IMR-90 (cell line): Measurements from ENCODE around the gene LRP1B. TPM values are rescaled to one million over a fixed set of nuclear protein-coding genes. Genes with fewer than 3 reads are reported as not detected.

ENCODE experiments used
- ATAC-seq: fragments of 200-7000 bp; cut with Tn5 transposase; 2 replicates; pipeline ENCODE4 v1.9.1; 2020; ENCODE audit warnings: low read depth, mild to moderate bottlenecking, moderate library complexity
- BruUV-seq: library from RNA; stranded (reverse); fragments of 400-500 nt; replicated peaks from 2 replicates; lab custom pipeline; 2021; lab: Mats Ljungman, UMichigan
- CTCF ChIA-PET: fragments of 300-600 bp; formaldehyde crosslinking; extraction: SDS; loops from one replicate; lab custom pipeline; 2021; ENCODE audit warnings: antibody characterized with exemption; lab: Yijun Ruan, JAX
- POLR2A ChIA-PET: fragments of 300-600 bp; sonication (Branson Sonifier 250); formaldehyde crosslinking; loops from one replicate; lab custom pipeline; 2022; ENCODE audit warnings: antibody characterized with exemption; ENCODE audit not compliant: unreplicated experiment; lab: Charles Lee
- DNase-seq: peaks from one replicate; pipeline ENCODE4 v3.0.0; 2013
- H2AFZ ChIP-seq: replicated peaks from 2 replicates; pipeline ENCODE3; 2013; ENCODE audit warnings: low read length, mild to moderate bottlenecking; ENCODE audit not compliant: poor library complexity
- H2AK5ac ChIP-seq: 2 replicates; pipeline ENCODE4 v1.6.1; 2013; ENCODE audit warnings: low read depth, low read length, inconsistent platforms
- H2AK9ac ChIP-seq: replicated peaks from 2 replicates; pipeline ENCODE3; 2013; ENCODE audit warnings: mild to moderate bottlenecking, low read depth, low read length, moderate library complexity; ENCODE audit not compliant: poor library complexity
- H2BK120ac ChIP-seq: 2 replicates; pipeline ENCODE4 v1.6.1; 2013; ENCODE audit warnings: low read depth, low read length, inconsistent platforms
- H2BK15ac ChIP-seq: 3 replicates; pipeline ENCODE4 v1.6.1; 2013; ENCODE audit warnings: low read depth, low read length, inconsistent platforms
- H2BK20ac ChIP-seq: 2 replicates; pipeline ENCODE4 v1.6.1; 2013; ENCODE audit warnings: low read depth, mild to moderate bottlenecking, inconsistent platforms, low read length, moderate library complexity
- H2BK5ac ChIP-seq: 2 replicates; pipeline ENCODE4 v1.6.1; 2013; ENCODE audit warnings: mild to moderate bottlenecking, low read depth, low read length, inconsistent platforms; ENCODE audit not compliant: poor library complexity, severe bottlenecking
- H3K14ac ChIP-seq: replicated peaks from 2 replicates; pipeline ENCODE4 v1.6.1; 2013; ENCODE audit warnings: low read depth, low read length, inconsistent platforms
- H3K18ac ChIP-seq: 2 replicates; pipeline ENCODE4 v1.6.1; 2013; ENCODE audit warnings: low read depth, low read length, control low read depth
- H3K23ac ChIP-seq: 2 replicates; pipeline ENCODE4 v1.6.1; 2013; ENCODE audit warnings: low read depth, low read length, inconsistent platforms
- H3K27ac ChIP-seq: 2 replicates; pipeline ENCODE4 v1.5.1; 2013; ENCODE audit warnings: mild to moderate bottlenecking, control low read depth, low read length; ENCODE audit not compliant: insufficient read depth
- H3K27me3 ChIP-seq: 2 replicates; pipeline ENCODE4 v1.6.1; 2013; ENCODE audit warnings: low read length; ENCODE audit not compliant: control insufficient read depth, insufficient read depth
- H3K36me3 ChIP-seq: 2 replicates; pipeline ENCODE4 v1.6.1; 2013; ENCODE audit warnings: low read length, mixed read lengths; ENCODE audit not compliant: control insufficient read depth, insufficient read depth
- H3K4ac ChIP-seq: 2 replicates; pipeline ENCODE4 v1.6.1; 2013; ENCODE audit warnings: low read depth, low read length, inconsistent platforms
- H3K4me1 ChIP-seq: 2 replicates; pipeline ENCODE4 v1.6.1; 2013; ENCODE audit warnings: low read length, mixed read lengths; ENCODE audit not compliant: control insufficient read depth, insufficient read depth
- H3K4me2 ChIP-seq: 2 replicates; pipeline ENCODE4 v1.6.1; 2013; ENCODE audit warnings: low read depth, mild to moderate bottlenecking, control low read depth, low read length, moderate library complexity
- H3K4me3 ChIP-seq: 2 replicates; pipeline ENCODE4 v1.5.1; 2013; ENCODE audit warnings: low read depth, mild to moderate bottlenecking, control low read depth, low read length, moderate library complexity; ENCODE audit not compliant: insufficient read depth
- H3K56ac ChIP-seq: 2 replicates; pipeline ENCODE4 v1.6.1; 2013; ENCODE audit warnings: low read length, inconsistent platforms; ENCODE audit not compliant: insufficient read depth; ENCODE audit errors: extremely low read depth
- H3K79me1 ChIP-seq, 2 experiments: 2 replicates each; pipeline ENCODE4 v1.6.1; 2013; ENCODE audit warnings: low read length in 2 of 2, inconsistent platforms in 1 of 2, low read depth in 1 of 2
- H3K9ac ChIP-seq: 2 replicates; pipeline ENCODE4 v1.6.1; 2013; ENCODE audit warnings: low read depth, low read length, control low read depth
- H3K9me1 ChIP-seq: 2 replicates; pipeline ENCODE4 v1.6.1; 2013; ENCODE audit warnings: low read length, inconsistent platforms; ENCODE audit not compliant: insufficient read depth
- H3K9me3 ChIP-seq: 2 replicates; pipeline ENCODE4 v1.6.1; 2013; ENCODE audit warnings: low read length; ENCODE audit not compliant: control insufficient read depth, insufficient read depth
- H4K20me1 ChIP-seq: 2 replicates; pipeline ENCODE4 v1.6.1; 2013; ENCODE audit warnings: low read length, inconsistent platforms; ENCODE audit not compliant: insufficient read depth
- H4K5ac ChIP-seq: 2 replicates; pipeline ENCODE4 v1.6.1; 2013; ENCODE audit warnings: mild to moderate bottlenecking, low read depth, low read length, control low read depth
- H4K8ac ChIP-seq, 2 experiments: 2 replicates each; pipeline ENCODE4 v1.6.1; 2013; ENCODE audit warnings: low read depth in 2 of 2, low read length in 2 of 2, control low read depth in 1 of 2, inconsistent platforms in 1 of 2
- H4K91ac ChIP-seq: 2 replicates; pipeline ENCODE4 v1.6.1; 2013; ENCODE audit warnings: low read depth, low read length, inconsistent platforms; ENCODE audit not compliant: insufficient read depth
- BHLHE40 ChIP-seq: fragments of 150-350 bp; IDR thresholded peaks from 2 replicates; pipeline ENCODE4 v1.6.1; 2016; ENCODE audit warnings: mild to moderate bottlenecking, low read depth, low read length
- CEBPB ChIP-seq: IDR thresholded peaks from 2 replicates; pipeline ENCODE4 v1.6.1; 2012; ENCODE audit warnings: low read depth, low read length, improper control_type of control experiment
- CHD1 ChIP-seq: IDR thresholded peaks from 2 replicates; pipeline ENCODE4 v1.6.1; 2012; ENCODE audit warnings: low read depth, low read length, improper control_type of control experiment
- RAD21 ChIP-seq: IDR thresholded peaks from 2 replicates; pipeline ENCODE4 v1.6.1; 2012; ENCODE audit warnings: low read length, improper control_type of control experiment
- SMC3 ChIP-seq: fragments of 150-350 bp; IDR thresholded peaks from 2 replicates; pipeline ENCODE4 v1.6.1; 2016; ENCODE audit warnings: low read depth, mild to moderate bottlenecking, antibody characterized with exemption, low read length, moderate library complexity
- dilution Hi-C: fragments of 300-500 bp; cut with HindIII; formaldehyde crosslinking; loops from one replicate; pipeline ENCODE4 v1.14.3; 2018; ENCODE audit warnings: low sequenced_read_pairs; ENCODE audit not compliant: unreplicated experiment
- in situ Hi-C: fragments of 300-500 bp; cut with MboI; formaldehyde crosslinking; loops from 3 replicates; pipeline ENCODE4 v1.14.3; 2019; ENCODE audit warnings: low sequenced_read_pairs, inconsistent platforms, mixed read lengths
- intact Hi-C: fragments of 100-400 bp; cut with micrococcal nuclease; formaldehyde crosslinking; loops from 2 replicates; pipeline ENCODE4 v1.10.0; 2022
- polyA plus RNA-seq, 3 experiments: library from polyadenylated mRNA; depleted of rRNA; stranded (reverse); fragments of >200 nt; gene quantifications; 2 replicates each; pipeline ENCODE4 v1.2.3, GENCODE V29; 2012; ENCODE audit warnings: low replicate concordance in 1 of 3
- total RNA-seq: library from RNA; depleted of rRNA; stranded (reverse); fragments of >200 nt; gene quantifications from 2 replicates; pipeline ENCODE4 v1.2.3, GENCODE V29; 2012
- TF ChIP-seq, protein P1 (sequence below): conservative IDR thresholded peaks from 2 replicates; pipeline ENCODE4 v1.5.1; 2012; ENCODE audit warnings: mild to moderate bottlenecking, low read depth, low read length, improper control_type of control experiment
- TF ChIP-seq, protein P2 (sequence below): fragments of 150-350 bp; IDR thresholded peaks from 2 replicates; pipeline ENCODE4 v1.6.1; 2016; ENCODE audit warnings: low read depth, mild to moderate bottlenecking, low read length, moderate library complexity, borderline replicate concordance

LRP1B gene
- total and polyA plus RNA-seq, 2 of the 4 experiments (the other 2 are of a cell fraction) = under 0.01 to 0.02 TPM

DNA sequence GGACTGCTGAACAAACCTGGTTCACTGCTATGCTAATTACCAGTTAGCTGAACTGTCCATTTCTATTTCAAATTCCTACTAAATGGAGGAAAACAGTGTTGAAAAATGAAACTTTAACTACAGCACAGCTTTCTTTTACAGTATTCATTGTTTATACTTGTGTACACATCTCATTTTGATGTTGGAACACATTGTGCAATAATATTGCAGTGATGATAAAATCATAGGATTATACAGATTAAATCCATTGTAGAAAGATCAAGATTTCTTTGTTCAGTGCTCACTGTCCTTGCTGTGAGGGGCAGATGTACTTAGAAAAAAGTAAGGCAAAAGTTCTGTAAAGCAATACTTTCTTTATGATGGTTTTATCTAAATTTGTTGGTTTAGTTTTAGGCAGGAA is 1055.1 kb downstream of the LRP1B start:
- Histone ChIP-seq H2BK120ac (no peak overlapping the region), H3K14ac (no peak overlapping the region), H3K18ac (no peak overlapping the region), H4K8ac (no peak overlapping the region), H4K91ac (no peak overlapping the region), H2BK20ac (no peak overlapping the region), H2BK5ac (no peak overlapping the region), H3K9me1 (no peaks in the 10 kb centered on the region), H3K9ac (no peak overlapping the region), H3K9me3 (no peaks in the 10 kb centered on the region), H4K5ac (no peak overlapping the region), H3K27me3 (no peaks in the 10 kb centered on the region), H3K27ac (no peak overlapping the region), H3K4me2 (no peak overlapping the region), H2BK15ac (no peak overlapping the region; the same call in 2 of the 3 replicates), H3K23ac (no peak overlapping the region), H2AK9ac (no peak overlapping the region), H4K20me1 (no peaks in the 10 kb centered on the region), H3K56ac (no peak overlapping the region), H3K4me3 (no peak overlapping the region), H2AK5ac (no peak overlapping the region), H3K4me1 (no peaks in the 10 kb centered on the region), H2AFZ (no peak overlapping the region), H3K36me3 (no peaks in the 10 kb centered on the region), H3K79me1 (no peaks in the 10 kb centered on the region), H3K4ac (no peak overlapping the region)
- peak; percentile 46; the same call in 1 of the 2 replicates for ATAC-seq
- intact Hi-C loops (no loop called here), dilution Hi-C loops (no loop called here), in situ Hi-C loops (no loop called here)
- no TSS peak for BruUV-seq
- POLR2A ChIA-PET = no interaction called here
- DNase-seq = no peak
- CTCF ChIA-PET = no interaction called here
- TF ChIP-seq CHD1 (no peak), BHLHE40 (no peak), SMC3 (no peak), RAD21 (no peak), CEBPB (peak; percentile 77; the same call in 1 of the 2 replicates)
- TF ChIP-seq, protein P1, sequence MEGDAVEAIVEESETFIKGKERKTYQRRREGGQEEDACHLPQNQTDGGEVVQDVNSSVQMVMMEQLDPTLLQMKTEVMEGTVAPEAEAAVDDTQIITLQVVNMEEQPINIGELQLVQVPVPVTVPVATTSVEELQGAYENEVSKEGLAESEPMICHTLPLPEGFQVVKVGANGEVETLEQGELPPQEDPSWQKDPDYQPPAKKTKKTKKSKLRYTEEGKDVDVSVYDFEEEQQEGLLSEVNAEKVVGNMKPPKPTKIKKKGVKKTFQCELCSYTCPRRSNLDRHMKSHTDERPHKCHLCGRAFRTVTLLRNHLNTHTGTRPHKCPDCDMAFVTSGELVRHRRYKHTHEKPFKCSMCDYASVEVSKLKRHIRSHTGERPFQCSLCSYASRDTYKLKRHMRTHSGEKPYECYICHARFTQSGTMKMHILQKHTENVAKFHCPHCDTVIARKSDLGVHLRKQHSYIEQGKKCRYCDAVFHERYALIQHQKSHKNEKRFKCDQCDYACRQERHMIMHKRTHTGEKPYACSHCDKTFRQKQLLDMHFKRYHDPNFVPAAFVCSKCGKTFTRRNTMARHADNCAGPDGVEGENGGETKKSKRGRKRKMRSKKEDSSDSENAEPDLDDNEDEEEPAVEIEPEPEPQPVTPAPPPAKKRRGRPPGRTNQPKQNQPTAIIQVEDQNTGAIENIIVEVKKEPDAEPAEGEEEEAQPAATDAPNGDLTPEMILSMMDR = no peak
- TF ChIP-seq, protein P2, sequence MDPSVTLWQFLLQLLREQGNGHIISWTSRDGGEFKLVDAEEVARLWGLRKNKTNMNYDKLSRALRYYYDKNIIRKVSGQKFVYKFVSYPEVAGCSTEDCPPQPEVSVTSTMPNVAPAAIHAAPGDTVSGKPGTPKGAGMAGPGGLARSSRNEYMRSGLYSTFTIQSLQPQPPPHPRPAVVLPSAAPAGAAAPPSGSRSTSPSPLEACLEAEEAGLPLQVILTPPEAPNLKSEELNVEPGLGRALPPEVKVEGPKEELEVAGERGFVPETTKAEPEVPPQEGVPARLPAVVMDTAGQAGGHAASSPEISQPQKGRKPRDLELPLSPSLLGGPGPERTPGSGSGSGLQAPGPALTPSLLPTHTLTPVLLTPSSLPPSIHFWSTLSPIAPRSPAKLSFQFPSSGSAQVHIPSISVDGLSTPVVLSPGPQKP = no peak
